ENCODE results near the gene KRTAP19-5.
"Not testable (repeated sequence)": the region's sequence is repeated elsewhere in the genome, so short reads cannot be mapped to it uniquely, and the experiment has no call there.

Gene KRTAP19-5

DNA sequence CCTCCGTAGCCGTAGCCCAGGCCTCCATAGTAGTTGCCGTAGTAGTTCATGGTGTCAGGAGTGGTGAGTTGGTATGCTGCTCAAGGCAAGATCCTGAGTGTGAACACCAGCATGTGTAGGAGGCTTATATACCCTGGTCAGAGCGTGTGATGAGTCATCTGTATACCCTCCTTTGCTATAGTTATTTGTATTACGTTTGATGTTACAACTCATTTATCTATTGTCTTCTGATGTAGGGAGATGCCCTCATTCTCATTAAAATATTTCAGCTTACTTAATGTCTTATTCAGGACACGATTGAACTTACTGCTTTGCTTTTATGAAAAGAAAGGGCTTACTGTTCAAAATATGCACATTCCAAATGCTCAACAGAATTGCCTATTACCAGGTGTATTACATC lies at the start of gene KRTAP19-5:
TSS of gene KRTAP19-5 (minus strand) at position 101 of the 400 bp plus-strand sequence. CDS start at position 50, 51 bp downstream.
- DNase-seq, result no peak

GRCh38 chr21:30541764-30542163 lies 39.8 kb upstream of the KRTAP19-5 start, which contains the start of gene KRTAP19-6:
Gene KRTAP19-6 (minus strand): TSS chr21:30541864. CDS start chr21:30541833, 31 bp downstream.
- DNase-seq, result no peak

GRCh38 chr21:30518876-30519275 lies 16.9 kb upstream of the KRTAP19-5 start:
- DNase-seq, result no peak

DNA sequence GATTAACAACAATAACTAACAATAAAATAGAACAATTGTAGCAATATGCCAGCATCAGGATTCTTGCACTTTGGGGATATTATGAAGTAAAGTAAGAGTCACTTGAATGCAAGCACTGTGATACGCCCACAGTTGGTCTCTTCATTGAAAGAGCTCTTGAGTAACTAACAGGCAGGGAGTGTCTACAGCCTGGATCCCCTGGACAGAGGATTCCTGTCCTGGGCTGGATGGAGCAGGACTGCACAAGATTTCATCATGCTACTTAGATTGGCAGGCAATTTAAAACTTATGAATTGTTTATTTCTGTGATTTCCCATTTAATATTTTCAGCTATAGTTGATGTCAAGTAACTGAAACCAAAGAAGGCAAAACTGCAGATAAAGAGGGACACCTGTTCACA lies 13.7 kb upstream of the KRTAP19-5 start:
- no peak for DNase-seq

DNA sequence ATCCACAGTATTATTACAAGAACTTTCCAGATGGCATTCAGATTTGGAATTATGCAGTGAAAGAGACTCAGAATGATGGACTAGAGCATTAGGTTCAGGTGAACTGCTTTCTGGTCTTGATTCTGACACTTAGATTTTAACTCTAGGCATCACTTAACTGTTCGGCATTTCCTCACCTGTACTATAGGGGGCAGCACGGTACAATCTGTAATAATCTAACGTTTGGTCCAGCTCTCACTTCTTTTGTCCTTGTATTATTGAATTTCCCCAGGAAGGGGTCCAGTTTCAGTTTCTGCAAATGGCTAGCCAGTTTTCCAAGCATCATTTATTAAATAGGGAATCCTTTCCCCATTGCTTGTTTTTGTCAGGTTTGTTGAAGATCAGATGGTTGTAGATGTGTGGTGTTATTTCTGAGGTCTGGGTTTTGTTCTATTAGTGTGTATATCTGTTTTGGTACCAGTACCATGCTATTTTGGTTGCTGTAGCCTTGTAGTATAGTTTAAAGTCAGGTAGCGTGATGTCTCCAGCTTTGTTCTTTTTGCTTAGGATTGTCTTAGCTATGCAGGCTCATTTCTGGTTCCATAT lies 3.8 kb upstream of the KRTAP19-5 start:
- not testable (repeated sequence) for DNase-seq

- DNase-seq, result no peak
Measured at GRCh38 chr21:30497065-30497464, 4.9 kb downstream of the KRTAP19-5 start, which contains the start of gene KRTAP19-4. Gene KRTAP19-4 (minus strand): TSS chr21:30497165. CDS start chr21:30497110, 55 bp downstream.

GRCh38 chr21:30491963-30492428 lies 9.9 kb downstream of the KRTAP19-5 start, which contains the start of gene KRTAP19-3:
Gene KRTAP19-3 (minus strand): TSS chr21:30492013. CDS start chr21:30491957, 56 bp downstream.
- no peak for DNase-seq

DNA sequence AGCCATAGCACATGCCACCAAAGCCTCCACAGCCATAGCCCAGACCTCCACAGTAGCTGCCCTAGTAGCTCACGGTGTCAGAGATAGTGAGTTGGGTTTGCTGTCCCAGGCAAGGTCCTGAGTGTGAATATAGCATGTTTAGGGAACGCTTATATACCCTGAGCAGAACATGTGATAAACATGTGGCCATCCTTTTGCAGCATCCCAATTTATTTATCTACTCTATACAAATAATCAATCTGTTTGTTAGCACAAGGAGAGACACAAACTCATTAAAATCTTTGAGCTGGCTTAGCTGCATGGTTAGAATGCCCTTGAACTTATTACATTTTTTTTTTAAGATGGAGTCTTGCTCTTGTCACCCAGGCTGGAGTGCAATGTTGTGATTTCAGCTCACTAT lies 14.6 kb downstream of the KRTAP19-5 start, which contains the start of gene KRTAP19-2:
TSS of gene KRTAP19-2 (minus strand) at position 101 of the 400 bp plus-strand sequence. CDS start at position 13, 88 bp downstream.
- DNase-seq, result no peak

GRCh38 chr21:30486180-30486579 lies 15.8 kb downstream of the KRTAP19-5 start:
- no peak for DNase-seq

DNA sequence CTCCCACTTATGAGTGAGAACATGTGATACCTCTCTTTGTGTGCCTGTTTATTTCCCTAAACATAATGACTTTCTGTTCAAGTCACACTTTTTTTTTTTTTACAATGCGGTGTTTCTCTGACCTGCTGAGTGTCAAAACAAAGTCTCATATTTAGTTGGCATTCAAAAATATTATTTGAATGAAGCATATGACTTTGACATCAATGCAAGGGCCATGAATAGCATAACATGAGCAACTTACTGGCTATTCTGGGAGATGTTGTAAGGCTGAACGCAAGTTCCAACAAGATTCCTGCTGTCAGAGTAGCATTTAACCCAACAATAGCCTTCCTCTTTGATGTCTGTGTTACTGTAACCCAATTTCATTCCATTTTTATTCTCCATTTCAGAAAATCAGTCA lies 19.8 kb downstream of the KRTAP19-5 start:
- no peak for DNase-seq

DNA sequence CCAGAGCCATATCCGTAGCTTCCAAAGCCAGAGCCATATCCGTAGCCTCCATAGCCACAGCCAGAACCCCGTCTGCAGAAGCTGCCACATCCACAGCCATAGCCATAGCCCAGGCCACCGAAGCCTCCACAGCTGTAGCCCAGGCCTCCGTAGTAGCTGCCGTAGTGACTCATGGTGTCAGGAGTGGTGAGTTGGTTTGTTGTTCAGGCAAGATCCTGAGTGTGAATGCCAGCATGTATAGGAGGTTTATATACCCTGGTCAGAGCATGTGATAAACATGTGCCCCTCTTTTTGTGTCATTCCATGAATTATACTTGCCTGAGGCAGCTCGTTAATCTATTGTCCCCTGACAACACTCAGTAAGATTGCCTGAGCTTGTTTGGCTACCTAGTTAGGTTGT lies 21.8 kb downstream of the KRTAP19-5 start, which contains the start of gene KRTAP19-1:
TSS of gene KRTAP19-1 (minus strand) at position 223 of the 400 bp plus-strand sequence. CDS start at position 173, 50 bp downstream.
- no peak for DNase-seq

DNA sequence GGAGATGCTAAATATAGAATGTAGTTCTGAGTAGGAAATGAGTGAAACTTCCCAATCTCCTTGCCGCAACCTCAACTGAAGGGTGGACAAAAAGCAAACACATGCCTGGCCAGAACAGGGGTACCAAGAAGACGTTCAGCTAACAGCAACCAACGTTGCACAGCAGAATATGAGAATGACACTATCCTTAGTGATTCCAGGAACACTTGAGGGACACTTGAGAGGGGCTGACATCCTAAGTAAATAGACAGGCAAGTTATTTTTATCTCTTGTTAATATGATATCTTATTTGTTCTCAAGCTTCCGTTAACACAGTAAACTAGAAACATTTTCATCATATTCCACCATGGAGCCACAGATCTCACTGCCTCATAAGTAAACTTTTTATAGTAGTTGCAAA lies 22.7 kb downstream of the KRTAP19-5 start:
- no peak for DNase-seq

- no peak for DNase-seq
Measured at GRCh38 chr21:30478004-30478403, 23.9 kb downstream of the KRTAP19-5 start.

GRCh38 chr21:30468900-30469714 lies 32.8 kb downstream of the KRTAP19-5 start:
- no peak for DNase-seq

DNA sequence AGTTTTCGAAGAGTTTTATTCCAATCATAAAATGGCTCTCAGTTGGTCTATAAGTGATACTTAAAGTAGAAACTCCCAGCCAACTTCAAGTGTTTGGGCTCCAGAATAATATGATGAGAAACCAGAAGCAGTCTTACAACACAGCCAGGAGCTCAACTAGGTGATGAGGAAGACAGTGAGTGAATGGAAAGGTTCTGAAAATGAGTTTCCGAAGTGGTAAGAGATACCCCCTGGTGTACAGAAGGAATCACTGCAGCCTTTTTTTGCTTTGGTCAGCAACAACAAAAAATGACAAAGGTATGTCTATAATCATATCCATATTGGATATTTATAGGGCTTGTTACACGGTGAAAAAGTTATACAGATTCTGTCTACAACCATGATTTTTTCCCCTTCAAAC lies 38.2 kb downstream of the KRTAP19-5 start:
- DNase-seq, result no peak
